MG63 (cell line): ENCODE measurements around the gene NRXN2. TPM values are rescaled to one million over a fixed set of nuclear protein-coding genes. Genes with fewer than 3 reads are reported as not detected.

Source experiments
- DNase-seq: peaks from one replicate; pipeline ENCODE4 v3.0.0-alpha.2; 2020
- H3K27me3 ChIP-seq: fragments of 250-450 bp; sonication (Bioruptor Pico); 2 replicates; pipeline ENCODE4 v1.5.1; 2020; ENCODE audit warnings: mild to moderate bottlenecking, moderate library complexity
- H3K36me3 ChIP-seq: fragments of 250-450 bp; sonication (Bioruptor Pico); 2 replicates; pipeline ENCODE4 v1.5.1; 2020; ENCODE audit warnings: mild to moderate bottlenecking, moderate library complexity
- H3K4me3 ChIP-seq: fragments of 250-450 bp; sonication (Bioruptor Pico); 2 replicates; pipeline ENCODE4 v1.5.1; 2020; ENCODE audit warnings: mild to moderate bottlenecking, moderate library complexity
- H3K9me3 ChIP-seq: fragments of 250-450 bp; sonication (Bioruptor Pico); 2 replicates; pipeline ENCODE4 v1.5.1; 2020; ENCODE audit warnings: mild to moderate bottlenecking, moderate library complexity
- total RNA-seq: library from RNA; depleted of rRNA; stranded (reverse); fragments of >200 nt; shearing (Covaris generic); gene quantifications from 2 replicates; pipeline ENCODE4 v1.2.3, GENCODE V29; 2014; ENCODE audit warnings: low replicate concordance

NRXN2 gene
- total RNA-seq, 1 experiment from 2014 or later = 4.2 TPM

DNA sequence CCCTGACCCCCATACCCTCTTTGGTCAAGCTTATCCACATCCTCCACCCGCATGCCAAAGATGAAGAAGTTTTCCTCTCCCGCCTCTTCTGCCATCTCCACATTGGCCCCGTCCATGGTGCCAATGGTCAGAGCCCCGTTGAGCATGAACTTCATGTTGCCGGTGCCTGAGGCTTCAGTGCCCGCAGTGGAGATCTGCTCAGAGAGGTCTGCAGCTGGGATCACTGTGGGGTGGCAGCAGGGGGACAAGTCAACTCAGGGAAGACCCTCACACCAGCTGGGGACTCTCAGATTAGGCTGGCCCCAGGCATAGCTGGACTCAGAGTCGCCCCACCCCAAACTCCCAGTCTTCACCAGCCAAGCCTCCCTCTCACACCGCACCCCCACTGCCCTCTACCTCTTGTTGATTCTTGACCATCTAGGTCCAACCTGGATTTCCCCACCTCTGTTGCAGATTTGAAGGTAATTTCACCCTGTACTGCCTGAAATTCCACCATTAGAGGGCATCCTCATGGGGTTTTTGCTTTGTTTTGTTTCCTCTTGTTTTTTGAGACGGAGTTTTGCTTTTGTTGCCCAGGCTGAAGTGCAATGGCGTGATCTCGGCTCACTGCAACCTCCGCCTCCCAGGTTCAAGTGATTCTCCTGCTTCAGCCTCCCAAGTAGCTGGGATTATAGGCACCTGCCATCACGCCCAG lies 27.5 kb upstream of the NRXN2 start:
- Histone ChIP-seq H3K9me3 (no peaks in the 10 kb centered on the region), H3K36me3 (no peaks in the 10 kb centered on the region), H3K4me3 (no peak overlapping the region), H3K27me3 (no peaks in the 10 kb centered on the region)
- DNase-seq = no peak

- Histone ChIP-seq H3K4me3 (no peak overlapping the region), H3K36me3 (no peaks in the 10 kb centered on the region), H3K9me3 (no peaks in the 10 kb centered on the region), H3K27me3 (peaks cover 12% of the 10 kb centered on the region)
- DNase-seq = no peak
Observed at GRCh38 chr11:64747961-64748665, 25.1 kb upstream of the NRXN2 start.

- Histone ChIP-seq H3K36me3 (no peaks in the 10 kb centered on the region), H3K4me3 (no peak overlapping the region), H3K27me3 (peaks cover 19% of the 10 kb centered on the region), H3K9me3 (no peaks in the 10 kb centered on the region)
- no peak for DNase-seq
Observed at GRCh38 chr11:64746486-64746885, 23.5 kb upstream of the NRXN2 start.

- Histone ChIP-seq H3K9me3 (no peaks in the 10 kb centered on the region), H3K4me3 (no peak overlapping the region), H3K36me3 (no peaks in the 10 kb centered on the region), H3K27me3 (peaks cover 19% of the 10 kb centered on the region)
- DNase-seq = no peak
Observed at GRCh38 chr11:64745521-64746328, 22.7 kb upstream of the NRXN2 start.

GRCh38 chr11:64745189-64745520 lies 22.2 kb upstream of the NRXN2 start:
- no peaks in the 10 kb centered on the region for H3K36me3 ChIP-seq
- no peak overlapping the region for H3K4me3 ChIP-seq
- DNase-seq = no peak
- H3K9me3 ChIP-seq = no peaks in the 10 kb centered on the region
- peaks cover 19% of the 10 kb centered on the region for H3K27me3 ChIP-seq

DNA sequence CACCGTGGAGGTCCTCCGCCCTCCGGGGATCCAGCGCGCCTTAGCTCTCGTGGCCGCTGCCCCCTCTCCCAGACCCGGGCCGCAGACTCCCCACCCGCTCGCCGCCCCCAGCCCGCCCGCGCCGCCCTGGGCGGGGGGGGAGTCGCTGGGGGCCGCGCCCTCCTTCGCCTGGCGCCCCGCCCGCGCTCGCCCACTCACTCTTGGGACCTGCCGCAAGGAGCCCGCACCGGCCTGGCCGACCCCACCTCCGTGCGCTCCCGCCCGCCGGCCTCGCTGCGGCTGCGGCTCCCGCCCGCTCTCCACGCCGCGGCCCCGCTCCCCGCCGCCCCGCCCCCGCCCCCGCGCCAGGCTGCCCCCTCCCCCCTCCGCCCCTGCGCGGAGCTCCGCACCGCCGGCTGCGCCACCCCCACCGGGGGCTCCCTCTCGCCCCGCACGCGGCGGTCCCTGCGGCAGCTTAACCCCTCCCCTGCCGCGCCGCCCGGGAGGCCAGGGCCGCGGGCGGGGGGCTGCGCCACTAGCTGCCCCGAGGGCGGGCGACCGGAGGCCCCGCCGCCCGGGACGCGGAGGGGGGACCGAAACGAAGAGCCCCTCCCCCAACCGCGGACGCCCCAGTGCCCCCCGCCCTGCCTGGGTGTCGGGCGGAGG lies 21.7 kb upstream of the NRXN2 start:
- no peak for DNase-seq
- H3K9me3 ChIP-seq = no peaks in the 10 kb centered on the region
- H3K4me3 ChIP-seq = no peak overlapping the region
- H3K36me3 ChIP-seq = no peaks in the 10 kb centered on the region
- H3K27me3 ChIP-seq = peaks cover 19% of the 10 kb centered on the region

- peaks cover 19% of the 10 kb centered on the region for H3K27me3 ChIP-seq
- H3K4me3 ChIP-seq = peak within 1 kb of the TSS; percentile 25
- DNase-seq = peak; percentile 44
- no peaks in the 10 kb centered on the region for H3K9me3 ChIP-seq
- H3K36me3 ChIP-seq = no peaks in the 10 kb centered on the region
Observed at GRCh38 chr11:64743591-64744543, 20.9 kb upstream of the NRXN2 start, which contains the start of gene RASGRP2. Gene RASGRP2 (minus strand): TSS chr11:64744142. CDS start chr11:64742866, 1,276 bp downstream.

DNA sequence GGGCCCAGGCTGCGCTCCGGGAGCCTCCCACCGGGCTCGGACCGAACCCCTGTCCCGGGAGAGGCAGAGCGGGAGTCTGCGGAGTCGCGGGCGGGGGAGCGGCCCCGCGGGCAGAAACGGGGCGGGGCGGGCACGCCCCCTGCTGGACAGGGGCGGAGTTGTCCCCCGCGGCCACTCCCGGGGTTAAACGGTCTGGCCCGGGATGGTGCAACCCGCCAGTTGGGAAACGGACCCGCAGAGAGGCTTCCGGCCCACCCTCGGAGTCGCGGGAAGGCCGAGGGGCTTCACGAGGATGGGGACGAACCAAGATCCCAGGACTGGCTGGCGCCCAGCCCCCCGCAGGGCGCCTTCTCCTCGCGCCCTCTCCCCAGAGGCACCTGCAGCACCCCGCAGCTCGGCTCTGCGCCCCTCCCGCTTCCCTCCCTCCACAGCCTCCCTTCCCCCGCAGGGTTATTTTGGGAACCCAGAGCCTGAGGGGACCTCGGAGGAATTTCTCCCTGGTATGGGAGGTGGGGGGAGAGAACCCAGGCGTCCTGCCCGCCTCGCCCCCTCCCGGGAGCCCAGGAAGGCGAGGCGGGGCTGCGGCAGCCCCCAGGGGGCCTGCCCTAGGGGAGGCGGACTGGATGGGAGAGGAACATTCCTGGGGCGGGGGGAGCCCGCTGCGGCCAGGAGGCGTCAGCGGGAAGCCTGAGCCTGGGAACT lies 20.0 kb upstream of the NRXN2 start:
- peak; percentile 52 for DNase-seq
- no peaks in the 10 kb centered on the region for H3K9me3 ChIP-seq
- H3K36me3 ChIP-seq = no peaks in the 10 kb centered on the region
- peaks cover 19% of the 10 kb centered on the region for H3K27me3 ChIP-seq
- H3K4me3 ChIP-seq = peak overlapping the region; percentile 25

GRCh38 chr11:64742087-64742888 lies 19.3 kb upstream of the NRXN2 start:
- Histone ChIP-seq H3K27me3 (peaks cover 19% of the 10 kb centered on the region), H3K4me3 (peak overlapping the region; percentile 25; the same call in 1 of the 2 replicates), H3K36me3 (no peaks in the 10 kb centered on the region), H3K9me3 (no peaks in the 10 kb centered on the region)
- no peak for DNase-seq

DNA sequence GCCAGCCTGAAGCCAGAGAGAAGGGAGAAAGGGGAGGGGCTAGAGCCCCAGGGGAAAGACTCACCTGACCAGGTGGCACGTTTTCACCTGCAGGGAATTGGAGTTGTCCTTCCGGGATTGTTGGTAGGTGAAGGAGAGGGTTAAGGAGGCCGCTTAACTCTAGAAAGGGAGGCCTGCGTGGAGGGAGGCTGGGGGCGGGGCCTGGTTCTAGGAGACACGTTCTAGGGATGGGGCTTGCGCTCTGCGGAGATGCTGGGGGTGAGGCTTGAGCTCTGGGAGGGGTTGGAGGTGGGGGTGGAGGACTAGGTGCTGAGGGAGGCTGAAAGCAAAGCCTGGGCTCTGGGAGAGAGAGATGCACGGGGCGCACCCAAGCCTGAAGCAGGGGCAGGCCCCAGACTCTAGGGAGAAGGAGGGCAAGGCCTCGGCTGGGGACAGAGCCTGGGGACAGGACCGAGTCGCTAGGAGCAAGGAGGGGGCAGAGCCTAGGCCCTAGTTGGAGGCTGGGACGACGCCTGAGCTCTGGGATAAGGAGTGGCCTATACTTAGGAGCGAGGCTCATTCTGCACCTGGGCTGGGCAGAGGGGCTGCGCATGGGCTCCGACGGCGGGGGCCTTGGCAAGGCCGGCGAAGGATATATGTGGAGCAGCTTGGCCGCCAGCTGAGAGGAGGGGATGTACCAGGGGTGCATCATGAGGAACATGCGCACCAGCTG lies 18.5 kb upstream of the NRXN2 start:
- Histone ChIP-seq H3K4me3 (no peak overlapping the region), H3K27me3 (peaks cover 19% of the 10 kb centered on the region), H3K9me3 (no peaks in the 10 kb centered on the region), H3K36me3 (no peaks in the 10 kb centered on the region)
- DNase-seq = no peak

- peaks cover 19% of the 10 kb centered on the region for H3K27me3 ChIP-seq
- H3K9me3 ChIP-seq = no peaks in the 10 kb centered on the region
- H3K4me3 ChIP-seq = no peak overlapping the region
- DNase-seq = no peak
- H3K36me3 ChIP-seq = no peaks in the 10 kb centered on the region
Observed at GRCh38 chr11:64739871-64740270, 16.9 kb upstream of the NRXN2 start.

GRCh38 chr11:64736654-64737053 lies 13.7 kb upstream of the NRXN2 start:
- H3K9me3 ChIP-seq = no peaks in the 10 kb centered on the region
- H3K27me3 ChIP-seq = no peaks in the 10 kb centered on the region; the same call in 1 of the 2 replicates
- no peak overlapping the region for H3K4me3 ChIP-seq
- H3K36me3 ChIP-seq = no peaks in the 10 kb centered on the region
- DNase-seq = no peak

- H3K36me3 ChIP-seq = no peaks in the 10 kb centered on the region
- no peaks in the 10 kb centered on the region for H3K9me3 ChIP-seq
- H3K4me3 ChIP-seq = no peak overlapping the region
- DNase-seq = no peak
- no peaks in the 10 kb centered on the region; the same call in 1 of the 2 replicates for H3K27me3 ChIP-seq
Observed at GRCh38 chr11:64735725-64736259, 12.8 kb upstream of the NRXN2 start.
